Smooth muscle cell (in vitro differentiated cells): Measurements from ENCODE around the gene PRSS33. TPM values are rescaled to one million over a fixed set of nuclear protein-coding genes. Genes with fewer than 3 reads are reported as not detected.

Source experiments
- DNase-seq: peaks from one replicate; lab custom pipeline; 2025; ENCODE audit not compliant: unreplicated experiment; lab: John Stamatoyannopoulos, UW
- H2AFZ ChIP-seq: fragments of 200-600 bp; sonication (generic); 2 replicates; pipeline ENCODE4 v1.6.0; 2016; ENCODE audit warnings: antibody characterized with exemption, low read depth, mild to moderate bottlenecking
- H3F3A ChIP-seq: fragments of 200-600 bp; sonication (generic); 2 replicates; pipeline ENCODE4 v1.6.0; 2017; ENCODE audit warnings: antibody characterized with exemption, low read depth
- H3K27ac ChIP-seq: fragments of 200-600 bp; sonication (generic); 2 replicates; pipeline ENCODE4 v1.5.1; 2016; ENCODE audit warnings: low read depth, mild to moderate bottlenecking
- H3K27me3 ChIP-seq: fragments of 200-600 bp; sonication (generic); 2 replicates; pipeline ENCODE4 v1.6.1; 2016; ENCODE audit warnings: low read depth, mild to moderate bottlenecking
- H3K36me3 ChIP-seq: fragments of 200-600 bp; sonication (generic); 2 replicates; pipeline ENCODE4 v1.5.1; 2016; ENCODE audit warnings: low read depth
- H3K4me1 ChIP-seq: fragments of 200-600 bp; sonication (generic); 2 replicates; pipeline ENCODE4 v1.5.1; 2016; ENCODE audit warnings: low read depth
- H3K4me2 ChIP-seq: fragments of 200-600 bp; sonication (generic); 2 replicates; pipeline ENCODE4 v1.6.0; 2016; ENCODE audit warnings: mild to moderate bottlenecking
- H3K4me3 ChIP-seq: fragments of 200-600 bp; sonication (generic); 2 replicates; pipeline ENCODE4 v1.5.1; 2016; ENCODE audit warnings: mild to moderate bottlenecking
- H3K79me2 ChIP-seq: fragments of 200-600 bp; sonication (generic); 2 replicates; pipeline ENCODE4 v1.6.0; 2016; ENCODE audit warnings: low read depth, mild to moderate bottlenecking
- H3K9ac ChIP-seq: fragments of 200-600 bp; sonication (generic); 2 replicates; pipeline ENCODE4 v1.6.0; 2016; ENCODE audit warnings: low read depth
- H3K9me3 ChIP-seq: fragments of 200-600 bp; sonication (generic); replicated peaks from 2 replicates; pipeline ENCODE4 v1.5.1; 2016; ENCODE audit warnings: low read depth
- H4K20me1 ChIP-seq: fragments of 200-600 bp; sonication (generic); 2 replicates; pipeline ENCODE4 v1.6.0; 2016; ENCODE audit warnings: low read depth
- CTCF ChIP-seq: fragments of 200-600 bp; sonication (generic); IDR thresholded peaks from 2 replicates; pipeline ENCODE4 v1.5.1; 2017; ENCODE audit warnings: borderline replicate concordance, mild to moderate bottlenecking, antibody characterized with exemption; ENCODE audit not compliant: insufficient read depth, poor library complexity, severe bottlenecking
- WGBS: methylation state at CpG from one replicate; pipeline ENCODE4 v1.1.7; 2016; ENCODE audit warnings: low lambda C conversion rate; 5-methylcytosine and 5-hydroxymethylcytosine counted together
- polyA plus RNA-seq: library from polyadenylated mRNA; unstranded; fragments of >200 nt; fragmentation: Nextera tagmentation; extraction: Ambion mirVana; gene quantifications from 2 replicates; pipeline ENCODE4 v1.2.1, GENCODE V29; 2016
- total RNA-seq: library from RNA; depleted of rRNA; stranded (reverse); fragments of >200 nt; gene quantifications from 2 replicates; pipeline ENCODE4 v1.2.3, GENCODE V29; 2014

PRSS33 gene
- total and polyA plus RNA-seq, 2 experiments from 2014 or later, result not detected

- Histone ChIP-seq H2AFZ (no peak overlapping the region), H3K4me3 (no peak overlapping the region), H3K9me3 (no peaks in the 10 kb centered on the region), H3K36me3 (no peaks in the 10 kb centered on the region), H3K27ac (no peak overlapping the region), H3F3A (no peaks in the 10 kb centered on the region), H3K4me1 (no peaks in the 10 kb centered on the region), H4K20me1 (no peaks in the 10 kb centered on the region), H3K9ac (no peak overlapping the region), H3K79me2 (no peaks in the 10 kb centered on the region), H3K4me2 (no peak overlapping the region), H3K27me3 (no peaks in the 10 kb centered on the region)
- no peak for TF ChIP-seq CTCF
- 81% methylated on average over 14 of the region's 14 CpGs for WGBS
- no peak for DNase-seq
Measured at GRCh38 chr16:2827831-2828520, 40.6 kb upstream of the PRSS33 start.

GRCh38 chr16:2827374-2827791 lies 40.0 kb upstream of the PRSS33 start:
- Histone ChIP-seq H4K20me1 (no peaks in the 10 kb centered on the region), H3K27me3 (no peaks in the 10 kb centered on the region)
- 88% methylated on average over 15 of the region's 15 CpGs for WGBS

GRCh38 chr16:2826591-2827373 lies 39.4 kb upstream of the PRSS33 start:
- no peaks in the 10 kb centered on the region for H3K4me1 ChIP-seq
- no peaks in the 10 kb centered on the region for H4K20me1 ChIP-seq
- H3K4me2 ChIP-seq, result no peak overlapping the region
- DNase-seq, result no peak
- no peaks in the 10 kb centered on the region for H3K27me3 ChIP-seq
- TF ChIP-seq CTCF, result no peak
- H3K9ac ChIP-seq, result no peak overlapping the region
- no peaks in the 10 kb centered on the region for H3K9me3 ChIP-seq
- H3K27ac ChIP-seq, result no peak overlapping the region
- no peaks in the 10 kb centered on the region for H3K36me3 ChIP-seq
- no peak overlapping the region for H3K4me3 ChIP-seq
- no peak overlapping the region for H2AFZ ChIP-seq
- no peaks in the 10 kb centered on the region for H3F3A ChIP-seq
- WGBS, result 88% methylated on average over 19 of the region's 19 CpGs
- no peaks in the 10 kb centered on the region for H3K79me2 ChIP-seq

More at GRCh38 chr16:2827374-2827791, 40.0 kb upstream of the PRSS33 start:
- H3K27ac ChIP-seq, result no peak overlapping the region
- DNase-seq, result no peak
- no peaks in the 10 kb centered on the region for H3K4me1 ChIP-seq
- H3K9ac ChIP-seq, result no peak overlapping the region
- no peak overlapping the region for H3K4me2 ChIP-seq
- no peak for TF ChIP-seq CTCF
- no peaks in the 10 kb centered on the region for H3F3A ChIP-seq
- no peaks in the 10 kb centered on the region for H3K9me3 ChIP-seq
- H2AFZ ChIP-seq, result no peak overlapping the region
- H3K4me3 ChIP-seq, result no peak overlapping the region
- H3K79me2 ChIP-seq, result no peaks in the 10 kb centered on the region
- no peaks in the 10 kb centered on the region for H3K36me3 ChIP-seq
